Muscle of leg (tissue), 11 donors: ENCODE data around the gene ZMYND10. TPM values are rescaled to one million over a fixed set of nuclear protein-coding genes. Genes with fewer than 3 reads are reported as not detected.
A peak's percentile ranks its signal among the peaks of the same experiment; 100 is the strongest.

Experiments
- DNase-seq: peaks from one replicate; pipeline ENCODE4 v3.0.0; 2013
- H3K27ac ChIP-seq: one replicate; pipeline ENCODE4 v1.5.1; 2013; ENCODE audit warnings: mild to moderate bottlenecking, low read length, control low read depth
- H3K27me3 ChIP-seq: one replicate; pipeline ENCODE4 v1.6.1; 2013; ENCODE audit warnings: low read length; ENCODE audit not compliant: control insufficient read depth, insufficient read depth
- H3K36me3 ChIP-seq: one replicate; pipeline ENCODE4 v1.6.1; 2013; ENCODE audit warnings: low read length; ENCODE audit not compliant: control insufficient read depth, insufficient read depth
- H3K4me1 ChIP-seq: one replicate; pipeline ENCODE4 v1.6.1; 2013; ENCODE audit warnings: low read length; ENCODE audit not compliant: control insufficient read depth, insufficient read depth
- H3K4me3 ChIP-seq: one replicate; pipeline ENCODE4 v1.5.1; 2013; ENCODE audit warnings: low read length, control low read depth
- H3K9me3 ChIP-seq: replicated peaks from 2 replicates; pipeline ENCODE4 v1.6.1; 2013; ENCODE audit warnings: low read depth, low read length; ENCODE audit not compliant: control insufficient read depth
- WGBS: methylation state at CpG from one replicate; pipeline ENCODE4 v1.1.5; 2013; ENCODE audit warnings: missing lambda C conversion rate; ENCODE audit not compliant: insufficient coverage; 5-methylcytosine and 5-hydroxymethylcytosine counted together
- polyA plus RNA-seq, 8 donors: library from polyadenylated mRNA; unstranded; fragments of 120-200 nt; gene quantifications; one replicate each; pipeline versions ENCODE4 v1.2.1 to v1.2.3, GENCODE V29; 2013; ENCODE audit warnings: inconsistent platforms in 1 of 8, low replicate concordance in 1 of 8; ENCODE audit not compliant: insufficient read length in 8 of 8, insufficient read depth in 1 of 8
- total RNA-seq: library from RNA; stranded (reverse); fragments of 120-200 nt; gene quantifications from one replicate; pipeline ENCODE4 v1.2.4, GENCODE V29; 2013

ZMYND10 gene
- total and polyA plus RNA-seq, 9 donors = 0.49 to 1.8 (median 0.99) TPM

DNA sequence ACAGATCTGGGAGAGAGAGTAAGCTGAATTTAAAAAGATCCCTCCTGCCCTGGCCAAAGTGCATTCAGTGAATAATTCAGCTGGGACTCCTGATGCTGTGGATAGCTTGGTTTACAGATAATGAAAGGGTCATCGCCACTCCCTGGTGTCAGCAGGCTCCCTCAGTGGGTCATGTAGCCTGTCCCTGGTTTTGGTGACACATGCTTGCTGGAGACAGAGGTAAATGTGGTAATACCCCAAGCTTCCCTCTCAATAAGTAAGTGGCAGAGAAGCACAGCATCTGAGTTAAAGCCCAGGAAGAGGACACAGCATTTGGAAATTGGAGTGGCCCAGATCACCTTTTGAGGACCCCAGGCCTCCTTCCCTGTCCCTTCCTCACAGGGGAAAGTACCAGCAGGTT, 11.9 kb upstream of the ZMYND10 start:
- no peak for DNase-seq
- no CpG with 5 or more reads among the region's 1 CpG for WGBS
- Histone ChIP-seq H3K36me3 (peaks cover 61% of the 10 kb centered on the region), H3K27ac (no peak overlapping the region), H3K4me3 (peak overlapping the region; percentile 97), H3K27me3 (no peaks in the 10 kb centered on the region), H3K4me1 (peaks cover 39% of the 10 kb centered on the region), H3K9me3 (no peaks in the 10 kb centered on the region)

- Histone ChIP-seq H3K27ac (no peak overlapping the region), H3K36me3 (peaks cover 66% of the 10 kb centered on the region), H3K4me3 (no peak overlapping the region), H3K9me3 (no peaks in the 10 kb centered on the region), H3K27me3 (no peaks in the 10 kb centered on the region), H3K4me1 (peaks cover 41% of the 10 kb centered on the region)
- no peak for DNase-seq
- WGBS = 56% methylated on average over 4 of the region's 5 CpGs
These were observed 11.0 kb upstream of the ZMYND10 start for GRCh38 chr3:50356553-50356952.

GRCh38 chr3:50355829-50356552, 10.5 kb upstream of the ZMYND10 start:
- Histone ChIP-seq H3K27ac (no peak overlapping the region), H3K36me3 (peaks cover 68% of the 10 kb centered on the region), H3K9me3 (no peaks in the 10 kb centered on the region), H3K4me3 (no peak overlapping the region), H3K4me1 (peaks cover 47% of the 10 kb centered on the region), H3K27me3 (no peaks in the 10 kb centered on the region)
- DNase-seq = no peak
- WGBS = 62% methylated on average over 4 of the region's 5 CpGs

DNA sequence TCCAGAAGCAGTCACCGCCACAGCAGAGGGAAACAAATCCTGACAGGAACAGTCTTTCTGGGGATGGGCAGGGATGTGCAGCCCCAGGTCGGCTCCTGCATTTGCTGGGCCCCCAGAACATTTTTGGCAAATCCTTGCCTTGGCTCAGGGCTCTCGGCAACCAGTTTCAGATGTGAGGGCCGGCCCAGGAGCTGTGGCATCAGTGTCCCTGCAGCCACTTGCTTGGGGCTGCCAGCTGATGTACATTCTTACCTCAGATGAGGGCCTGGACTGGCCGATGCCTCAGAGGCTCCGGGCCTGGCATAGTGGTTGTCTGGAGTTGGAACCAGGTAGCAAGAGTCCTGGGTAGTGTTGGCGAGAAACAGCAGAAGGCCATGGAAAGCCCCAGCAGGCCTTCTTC, 9.3 kb upstream of the ZMYND10 start:
- Histone ChIP-seq H3K27me3 (no peaks in the 10 kb centered on the region), H3K9me3 (no peaks in the 10 kb centered on the region), H3K36me3 (peaks cover 68% of the 10 kb centered on the region), H3K4me3 (no peak overlapping the region), H3K4me1 (peaks cover 55% of the 10 kb centered on the region), H3K27ac (no peak overlapping the region)
- no peak for DNase-seq
- WGBS = 76% methylated on average over 4 of the region's 7 CpGs

DNA sequence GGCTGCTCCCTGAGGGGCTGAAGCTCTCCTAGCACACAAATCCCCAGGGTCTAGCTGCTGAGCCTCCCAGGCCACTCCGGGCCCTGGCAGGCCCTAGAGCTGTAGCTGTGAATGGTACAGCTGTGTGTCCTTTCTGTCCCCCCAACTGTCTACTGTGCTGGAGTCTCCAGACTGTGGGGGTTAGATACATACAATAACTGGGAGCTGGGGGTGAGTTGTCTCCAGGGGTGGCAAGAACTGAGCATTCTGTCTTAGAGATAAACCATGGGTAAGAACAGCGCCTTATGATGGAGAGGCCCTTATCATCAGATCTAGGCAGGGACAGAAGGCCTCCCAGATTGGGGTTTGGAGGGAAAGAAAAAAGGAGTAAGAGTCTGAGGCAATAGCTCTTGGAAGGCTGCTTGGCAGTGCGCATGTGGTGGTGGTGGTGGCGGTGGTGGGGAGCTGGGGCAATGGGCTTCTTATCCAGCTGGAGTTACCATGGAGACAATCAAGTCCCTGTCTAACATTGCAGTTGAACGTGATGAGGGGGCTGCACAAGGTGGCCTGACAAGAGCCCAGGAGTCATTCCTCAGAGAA, 8.7 kb upstream of the ZMYND10 start:
- WGBS = 85% methylated on average over 4 of the region's 5 CpGs
- DNase-seq = no peak
- Histone ChIP-seq H3K36me3 (peaks cover 69% of the 10 kb centered on the region), H3K4me1 (peaks cover 58% of the 10 kb centered on the region), H3K9me3 (no peaks in the 10 kb centered on the region), H3K27me3 (no peaks in the 10 kb centered on the region), H3K27ac (no peak overlapping the region), H3K4me3 (no peak overlapping the region)

- Histone ChIP-seq H3K36me3 (peaks cover 74% of the 10 kb centered on the region), H3K27me3 (no peaks in the 10 kb centered on the region), H3K4me1 (peaks cover 59% of the 10 kb centered on the region), H3K9me3 (no peaks in the 10 kb centered on the region), H3K4me3 (no peak overlapping the region), H3K27ac (no peak overlapping the region)
- 81% methylated on average over 10 of the region's 12 CpGs for WGBS
- no peak for DNase-seq
These were observed 7.9 kb upstream of the ZMYND10 start for GRCh38 chr3:50353245-50354004.

DNA sequence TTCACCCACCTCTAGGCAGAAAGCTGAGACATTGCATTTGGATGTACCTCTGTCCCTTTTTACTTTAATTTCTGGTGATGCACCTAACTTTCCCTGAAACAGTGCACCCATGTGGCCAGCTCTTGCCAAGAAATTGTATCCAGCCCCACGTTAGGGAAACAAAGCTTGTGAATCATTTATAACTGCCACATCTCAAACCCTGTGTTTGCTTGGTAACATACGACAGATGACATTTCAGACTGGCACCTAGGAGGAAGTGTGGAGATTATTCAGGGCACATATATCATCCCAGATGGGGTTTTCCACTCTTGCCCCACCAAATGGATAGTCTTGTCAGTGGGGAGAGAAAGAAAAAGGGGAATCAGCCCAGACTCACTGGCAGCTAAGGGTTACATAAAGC, 7.2 kb upstream of the ZMYND10 start:
- Histone ChIP-seq H3K4me1 (peaks cover 55% of the 10 kb centered on the region), H3K27ac (no peak overlapping the region), H3K27me3 (no peaks in the 10 kb centered on the region), H3K9me3 (no peaks in the 10 kb centered on the region), H3K36me3 (peaks cover 74% of the 10 kb centered on the region), H3K4me3 (no peak overlapping the region)
- no peak for DNase-seq
- WGBS = no CpG with 5 or more reads among the region's 2 CpGs

GRCh38 chr3:50351323-50351697, 5.8 kb upstream of the ZMYND10 start:
- H3K4me1 ChIP-seq = peaks cover 41% of the 10 kb centered on the region
- WGBS = 49% methylated on average over 5 of the region's 11 CpGs
- no peaks in the 10 kb centered on the region for H3K9me3 ChIP-seq
- H3K36me3 ChIP-seq = peaks cover 62% of the 10 kb centered on the region
- peak overlapping the region; percentile 83 for H3K4me3 ChIP-seq
- H3K27ac ChIP-seq = peak overlapping the region; percentile 92
- no peak for DNase-seq
- no peaks in the 10 kb centered on the region for H3K27me3 ChIP-seq

DNA sequence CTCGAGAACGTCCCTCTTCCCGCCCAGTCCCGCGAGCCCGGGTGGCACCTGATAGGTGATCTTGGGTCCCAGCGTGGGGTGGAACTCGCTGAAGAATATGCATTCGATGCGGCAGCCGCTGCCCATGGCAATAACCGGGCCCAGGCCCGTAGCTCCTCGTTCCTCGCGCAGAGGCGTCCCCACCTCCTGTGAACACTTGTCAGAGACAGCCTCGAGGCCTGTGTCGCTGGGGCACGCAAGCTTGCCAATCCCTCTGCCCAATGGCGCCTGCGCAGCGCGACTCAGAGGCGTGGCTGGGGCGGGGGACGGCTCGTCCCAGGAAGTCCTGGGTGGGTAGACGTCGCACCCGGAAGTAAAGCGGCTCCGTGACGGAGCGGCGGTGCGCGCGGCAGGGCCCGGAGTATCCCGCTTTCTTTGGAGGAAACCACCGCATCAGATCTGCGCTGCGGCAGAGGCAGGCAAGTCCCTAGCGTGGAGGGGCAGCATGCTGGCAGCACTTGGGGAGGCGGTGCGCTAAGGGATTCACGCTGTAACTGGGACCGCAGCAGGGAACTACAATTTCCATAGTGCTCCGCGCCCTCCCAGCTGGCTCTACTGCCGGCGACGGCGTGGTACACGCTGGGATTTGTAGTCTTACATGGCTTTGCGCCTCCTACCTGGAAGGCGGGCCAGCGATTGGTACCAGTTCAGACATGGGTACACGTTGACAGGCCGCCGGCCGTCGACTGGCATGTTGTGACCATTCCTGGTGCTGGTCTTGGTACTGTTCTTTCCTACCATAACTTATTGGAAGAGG, 5.2 kb upstream of the ZMYND10 start, which contains the start of the genes CYB561D2 and NPRL2:
TSS of gene CYB561D2 (plus strand) at position 336 of the 796 bp plus-strand sequence. CDS start 572 bp downstream, outside the sequence.
TSS of gene NPRL2 (minus strand) at position 249 of the 796 bp plus-strand sequence. CDS start at position 126, 123 bp downstream.
- H3K27me3 ChIP-seq = peaks cover 2% of the 10 kb centered on the region
- DNase-seq = peak; percentile 97
- WGBS = under 1% methylated on average over 64 of the region's 64 CpGs
- H3K27ac ChIP-seq = peak within 1 kb of the TSS; percentile 92
- H3K4me1 ChIP-seq = peaks cover 38% of the 10 kb centered on the region
- peaks cover 56% of the 10 kb centered on the region for H3K36me3 ChIP-seq
- peak within 1 kb of the TSS; percentile 83 for H3K4me3 ChIP-seq
- H3K9me3 ChIP-seq = no peaks in the 10 kb centered on the region
